ENCODE results near the gene GCG. TPM values are rescaled to one million over a fixed set of nuclear protein-coding genes. Genes with fewer than 3 reads are reported as not detected.

Gene GCG
- total and polyA plus RNA-seq, 2 donors (not counting 1 experiment from before 2014, with no cell fraction given), result not detected

GRCh38 chr2:162103443-162104009 lies 48.5 kb downstream of the GCG start:
- no peaks in the 10 kb centered on the region for H3K4me1 Mint-ChIP-seq
- no peaks in the 10 kb centered on the region for H3K9me3 ChIP-seq (ENCODE audit: control extremely low read depth in 1 of 3, control insufficient read depth in 2 of 3, insufficient read depth in 1 of 3, low read length in 2 of 3)
- H3K27ac ChIP-seq (ENCODE audit: low read length in 2 of 2), result no peak overlapping the region
- intact Hi-C loops (cut with micrococcal nuclease), result no loop called here
- no peaks in the 10 kb centered on the region for H4K20me1 ChIP-seq (ENCODE audit: control insufficient read depth, insufficient read depth, low read length, poor library complexity, severe bottlenecking)
- H3K9me3 Mint-ChIP-seq (ENCODE audit: insufficient read depth), result no peaks in the 10 kb centered on the region
- no peaks in the 10 kb centered on the region for H3K79me2 ChIP-seq (ENCODE audit: control insufficient read depth, insufficient read depth, low read length)
- H3K4me3 ChIP-seq (ENCODE audit: control extremely low read depth in 1 of 5, extremely low read depth in 1 of 5, insufficient read depth in 1 of 5, low read depth in 2 of 5, low read length in 4 of 5), result no peak overlapping the region
- H3K4me3 Mint-ChIP-seq, result no peak overlapping the region
- DNase-seq, result no peak
- H3K27me3 Mint-ChIP-seq, result peaks cover 8% of the 10 kb centered on the region
- no peaks in the 10 kb centered on the region for H3K36me3 ChIP-seq (replicated peaks in 1 of 2; ENCODE audit: control extremely low read depth in 1 of 2, control insufficient read depth in 1 of 2, extremely low read depth in 1 of 2, insufficient read depth in 2 of 2, low read length in 1 of 2)
- ChIA-PET CTCF (no interaction called here), POLR2A (no interaction called here)
- no peaks in the 10 kb centered on the region for H3K27me3 ChIP-seq (replicated peaks in 1 of 4; ENCODE audit: control extremely low read depth in 1 of 4, control insufficient read depth in 3 of 4, insufficient read depth in 4 of 4, low read length in 3 of 4)
- H3K4me2 ChIP-seq (replicated peaks; ENCODE audit: low read depth, low read length, poor library complexity, severe bottlenecking), result no peak overlapping the region
- ATAC-seq (ENCODE audit: low read depth), result no peak
- H3K27ac Mint-ChIP-seq, result no peak overlapping the region
- H2AFZ ChIP-seq (ENCODE audit: insufficient read depth, low read depth, low read length, poor library complexity, severe bottlenecking), result no peak overlapping the region
- TF ChIP-seq CTCF (IDR thresholded peaks at IDR 0.05) (no peak), EZH2 (IDR thresholded peaks at IDR 0.05; ENCODE audit: borderline replicate concordance, insufficient read depth, low read depth, low read length, poor library complexity, severe bottlenecking) (no peak)
- H3K4me1 ChIP-seq (ENCODE audit: control insufficient read depth in 2 of 2, insufficient read depth in 2 of 2, low read length in 2 of 2), result no peaks in the 10 kb centered on the region
- H3K9ac ChIP-seq (ENCODE audit: low read length), result no peak overlapping the region
- 74% methylated on average over 3 of the region's 3 CpGs for WGBS (ENCODE audit: insufficient coverage)

- H3K27me3 ChIP-seq (replicated peaks in 1 of 4; ENCODE audit: control extremely low read depth in 1 of 4, control insufficient read depth in 3 of 4, insufficient read depth in 4 of 4, low read length in 3 of 4), result no peaks in the 10 kb centered on the region
- CTCF ChIA-PET, result no interaction called here
- POLR2A ChIA-PET, result no interaction called here
- H3K4me2 ChIP-seq (replicated peaks; ENCODE audit: low read depth, low read length, poor library complexity, severe bottlenecking), result no peak overlapping the region
- no peaks in the 10 kb centered on the region for H4K20me1 ChIP-seq (ENCODE audit: control insufficient read depth, insufficient read depth, low read length, poor library complexity, severe bottlenecking)
- no peak overlapping the region for H2AFZ ChIP-seq (ENCODE audit: insufficient read depth, low read depth, low read length, poor library complexity, severe bottlenecking)
- H3K4me3 ChIP-seq (ENCODE audit: control extremely low read depth in 1 of 5, extremely low read depth in 1 of 5, insufficient read depth in 1 of 5, low read depth in 2 of 5, low read length in 4 of 5), result no peak overlapping the region
- ATAC-seq (ENCODE audit: low read depth) (no peak), DNase-seq (no peak)
- no peaks in the 10 kb centered on the region for H3K4me1 ChIP-seq (ENCODE audit: control insufficient read depth in 2 of 2, insufficient read depth in 2 of 2, low read length in 2 of 2)
- Mint-ChIP-seq H3K27me3 (peaks cover 6% of the 10 kb centered on the region), H3K27ac (no peak overlapping the region), H3K4me1 (no peaks in the 10 kb centered on the region), H3K9me3 (ENCODE audit: insufficient read depth) (no peaks in the 10 kb centered on the region), H3K4me3 (no peak overlapping the region)
- no peaks in the 10 kb centered on the region for H3K79me2 ChIP-seq (ENCODE audit: control insufficient read depth, insufficient read depth, low read length)
- WGBS (ENCODE audit: insufficient coverage), result no CpG with 5 or more reads among the region's 1 CpG
- no peaks in the 10 kb centered on the region for H3K9me3 ChIP-seq (ENCODE audit: control extremely low read depth in 1 of 3, control insufficient read depth in 2 of 3, insufficient read depth in 1 of 3, low read length in 2 of 3)
- H3K27ac ChIP-seq (ENCODE audit: low read length in 2 of 2), result no peak overlapping the region
- H3K9ac ChIP-seq (ENCODE audit: low read length), result no peak overlapping the region
- intact Hi-C loops (cut with micrococcal nuclease), result no loop called here
- TF ChIP-seq CTCF (IDR thresholded peaks at IDR 0.05), result no peak
- no peak for TF ChIP-seq EZH2 (IDR thresholded peaks at IDR 0.05; ENCODE audit: borderline replicate concordance, insufficient read depth, low read depth, low read length, poor library complexity, severe bottlenecking)
- H3K36me3 ChIP-seq (replicated peaks in 1 of 2; ENCODE audit: control extremely low read depth in 1 of 2, control insufficient read depth in 1 of 2, extremely low read depth in 1 of 2, insufficient read depth in 2 of 2, low read length in 1 of 2), result no peaks in the 10 kb centered on the region
Measured at GRCh38 chr2:162100579-162100978, 51.5 kb downstream of the GCG start.

All from B cell (primary cell).